Duodenal mucosa (tissue), 2 donors: ENCODE results near the gene SOWAHD.
"Not testable (repeated sequence)": the region's sequence is repeated elsewhere in the genome, so short reads cannot be mapped to it uniquely, and the experiment has no call there.

ENCODE experiments used
- H3K27ac ChIP-seq: one replicate; pipeline ENCODE4 v1.7.0; 2013; ENCODE audit warnings: low read depth, low read length
- H3K27me3 ChIP-seq, 2 donors: one replicate each; pipeline ENCODE4 v1.7.0; 2013; ENCODE audit warnings: low read length in 2 of 2, control low read depth in 1 of 2; ENCODE audit not compliant: insufficient read depth in 2 of 2, control insufficient read depth in 1 of 2
- H3K36me3 ChIP-seq, 2 donors: one replicate each; pipeline ENCODE4 v1.7.0; 2013; ENCODE audit warnings: low read length in 2 of 2, control low read depth in 1 of 2; ENCODE audit not compliant: insufficient read depth in 2 of 2, control insufficient read depth in 1 of 2
- H3K4me1 ChIP-seq, 2 donors: one replicate each; pipeline ENCODE4 v1.7.0; 2013; ENCODE audit warnings: low read length in 2 of 2, control low read depth in 1 of 2; ENCODE audit not compliant: insufficient read depth in 2 of 2, control insufficient read depth in 1 of 2
- H3K4me3 ChIP-seq, 2 donors: one replicate each; pipeline ENCODE4 v1.7.0; 2013; ENCODE audit warnings: low read length in 2 of 2, low read depth in 1 of 2
- H3K9ac ChIP-seq, 2 donors: one replicate each; pipeline ENCODE4 v1.7.0; 2013; ENCODE audit warnings: low read length in 2 of 2, low read depth in 1 of 2
- H3K9me3 ChIP-seq, 2 donors: one replicate each; pipeline ENCODE4 v1.7.0; 2013; ENCODE audit warnings: low read length in 2 of 2, control low read depth in 1 of 2; ENCODE audit not compliant: control insufficient read depth in 1 of 2

Gene SOWAHD

GRCh38 chrX:119736206-119736764, 22.1 kb upstream of the SOWAHD start:
- no peaks in the 10 kb centered on the region for H3K36me3 ChIP-seq
- no peaks in the 10 kb centered on the region for H3K9me3 ChIP-seq
- H3K27ac ChIP-seq, result no peak overlapping the region
- no peak overlapping the region for H3K4me3 ChIP-seq
- H3K4me1 ChIP-seq, result no peaks in the 10 kb centered on the region
- H3K9ac ChIP-seq, result no peak overlapping the region
- H3K27me3 ChIP-seq, result no peaks in the 10 kb centered on the region

- Histone ChIP-seq H3K36me3 (no peaks in the 10 kb centered on the region), H3K27ac (no peak overlapping the region), H3K9ac (no peak overlapping the region), H3K4me1 (no peaks in the 10 kb centered on the region), H3K4me3 (no peak overlapping the region), H3K9me3 (no peaks in the 10 kb centered on the region), H3K27me3 (no peaks in the 10 kb centered on the region)
Observed at GRCh38 chrX:119738742-119739141, 19.6 kb upstream of the SOWAHD start.

GRCh38 chrX:119745283-119745848, 13.0 kb upstream of the SOWAHD start:
- H3K9ac ChIP-seq, result no peak overlapping the region
- H3K9me3 ChIP-seq, result no peaks in the 10 kb centered on the region
- H3K27ac ChIP-seq, result no peak overlapping the region
- no peaks in the 10 kb centered on the region for H3K4me1 ChIP-seq
- no peak overlapping the region for H3K4me3 ChIP-seq
- no peaks in the 10 kb centered on the region for H3K36me3 ChIP-seq
- H3K27me3 ChIP-seq, result no peaks in the 10 kb centered on the region

GRCh38 chrX:119750131-119750530, 8.3 kb upstream of the SOWAHD start:
- H3K4me3 ChIP-seq, H3K36me3 ChIP-seq, H3K27ac ChIP-seq: not testable (repeated sequence)

GRCh38 chrX:119750751-119751150, 7.6 kb upstream of the SOWAHD start:
- not testable (repeated sequence) for H3K4me1 ChIP-seq, H3K9me3 ChIP-seq, H3K27ac ChIP-seq, H3K36me3 ChIP-seq, H3K9ac ChIP-seq, H3K4me3 ChIP-seq, H3K27me3 ChIP-seq

More at GRCh38 chrX:119750131-119750530, 8.3 kb upstream of the SOWAHD start:
- not testable (repeated sequence) for H3K4me1 ChIP-seq, H3K9ac ChIP-seq, H3K9me3 ChIP-seq, H3K27me3 ChIP-seq

GRCh38 chrX:119753001-119753400, 5.4 kb upstream of the SOWAHD start:
- no peak overlapping the region for H3K4me3 ChIP-seq
- H3K9me3 ChIP-seq, result no peaks in the 10 kb centered on the region
- peaks cover 20 to 23% of the 10 kb centered on the region in 2 donors for H3K4me1 ChIP-seq
- H3K27ac ChIP-seq, result no peak overlapping the region
- H3K9ac ChIP-seq, result no peak overlapping the region
- no peaks in the 10 kb centered on the region for H3K27me3 ChIP-seq
- H3K36me3 ChIP-seq, result no peaks in the 10 kb centered on the region

GRCh38 chrX:119753639-119754257, 4.6 kb upstream of the SOWAHD start:
- Histone ChIP-seq H3K9ac (no peak overlapping the region), H3K27ac (no peak overlapping the region), H3K9me3 (no peaks in the 10 kb centered on the region), H3K4me1 (peaks cover 20 to 23% of the 10 kb centered on the region in 2 donors), H3K27me3 (no peaks in the 10 kb centered on the region), H3K4me3 (no peak overlapping the region), H3K36me3 (no peaks in the 10 kb centered on the region)

GRCh38 chrX:119755981-119756533, 2.3 kb upstream of the SOWAHD start:
- Histone ChIP-seq H3K27me3 (no peaks in the 10 kb centered on the region), H3K4me3 (no peak overlapping the region), H3K27ac (peak overlapping the region; percentile 62), H3K9ac (peak overlapping the region in 1 of 2 donors; percentile 63), H3K9me3 (no peaks in the 10 kb centered on the region), H3K4me1 (peaks cover 25 to 30% of the 10 kb centered on the region in 2 donors), H3K36me3 (no peaks in the 10 kb centered on the region)

GRCh38 chrX:119756926-119757635, 1.3 kb upstream of the SOWAHD start:
- Histone ChIP-seq H3K4me1 (peaks cover 25 to 30% of the 10 kb centered on the region in 2 donors), H3K9me3 (no peaks in the 10 kb centered on the region), H3K27me3 (no peaks in the 10 kb centered on the region), H3K4me3 (peak overlapping the region; percentile 36 to 62), H3K36me3 (no peaks in the 10 kb centered on the region), H3K27ac (peak overlapping the region; percentile 84), H3K9ac (peak overlapping the region; percentile 43 to 63)

GRCh38 chrX:119757646-119757978, 776 bp upstream of the SOWAHD start:
- peak overlapping the region; percentile 84 for H3K27ac ChIP-seq
- H3K4me1 ChIP-seq, result peaks cover 25 to 30% of the 10 kb centered on the region in 2 donors
- no peaks in the 10 kb centered on the region for H3K36me3 ChIP-seq
- no peaks in the 10 kb centered on the region for H3K27me3 ChIP-seq
- H3K9ac ChIP-seq, result peak overlapping the region; percentile 54 to 63
- H3K9me3 ChIP-seq, result no peaks in the 10 kb centered on the region
- H3K4me3 ChIP-seq, result peak overlapping the region; percentile 62
